Measurements from ENCODE around the gene GNAQ.
"Not testable (repeated sequence)": the region's sequence is repeated elsewhere in the genome, so short reads cannot be mapped to it uniquely, and the experiment has no call there.

GNAQ gene

GRCh38 chr9:77714077-77714549, 317.5 kb downstream of the GNAQ start:
- DNase-seq, result no peak

- no peak for DNase-seq
Observed at GRCh38 chr9:77712533-77713130, 319.0 kb downstream of the GNAQ start.

- no peak for DNase-seq
Observed at GRCh38 chr9:77710965-77711648, 320.5 kb downstream of the GNAQ start.

- DNase-seq, result no peak
Observed at GRCh38 chr9:77710316-77710715, 321.3 kb downstream of the GNAQ start.

- no peak for DNase-seq
Observed at GRCh38 chr9:77708064-77708815, 323.4 kb downstream of the GNAQ start.

- no peak for DNase-seq
Observed at GRCh38 chr9:77707383-77708063, 324.1 kb downstream of the GNAQ start.

GRCh38 chr9:77705636-77706035, 326.0 kb downstream of the GNAQ start:
- no peak for DNase-seq

- not testable (repeated sequence) for DNase-seq
Observed at GRCh38 chr9:77702521-77703390, 328.9 kb downstream of the GNAQ start.

- DNase-seq, result no peak
Observed at GRCh38 chr9:77697238-77697984, 334.2 kb downstream of the GNAQ start.

GRCh38 chr9:77690723-77691122, 340.9 kb downstream of the GNAQ start:
- not testable (repeated sequence) for DNase-seq

- not testable (repeated sequence) for DNase-seq
Observed at GRCh38 chr9:77690119-77690518, 341.5 kb downstream of the GNAQ start.

- not testable (repeated sequence) for DNase-seq
Observed at GRCh38 chr9:77687737-77688136, 343.9 kb downstream of the GNAQ start.

GRCh38 chr9:77680581-77680980, 351.0 kb downstream of the GNAQ start:
- DNase-seq, result no peak

GRCh38 chr9:77679661-77680368, 351.8 kb downstream of the GNAQ start:
- no peak for DNase-seq

GRCh38 chr9:77679088-77679487, 352.5 kb downstream of the GNAQ start:
- DNase-seq, result no peak

- no peak for DNase-seq
Observed at GRCh38 chr9:77677957-77678535, 353.6 kb downstream of the GNAQ start.

- no peak for DNase-seq
Observed at GRCh38 chr9:77677397-77677796, 354.2 kb downstream of the GNAQ start.

- DNase-seq, result no peak
Observed at GRCh38 chr9:77673941-77674791, 357.4 kb downstream of the GNAQ start.

GRCh38 chr9:77672183-77672582, 359.4 kb downstream of the GNAQ start:
- DNase-seq, result no peak
